AG10803 (cell line): ENCODE measurements around the gene RGS12.

Experiments used
- DNase-seq: peaks from one replicate; pipeline ENCODE4 v3.0.0; 2010; ENCODE audit warnings: low read depth
- H3K4me3 ChIP-seq: 2 replicates; pipeline ENCODE4 v1.5.1; 2011; ENCODE audit warnings: mild to moderate bottlenecking, low read length, control low read depth
- CTCF ChIP-seq: conservative IDR thresholded peaks from 2 replicates; pipeline ENCODE4 v1.5.1; 2011; ENCODE audit warnings: mild to moderate bottlenecking, low read length, control low read depth, inconsistent platforms

RGS12 gene

GRCh38 chr4:3292571-3293400 is at the start of gene RGS12:
Gene RGS12 (plus strand): TSS chr4:3293021. CDS start chr4:3316171, 23,150 bp downstream.
- no peak for TF ChIP-seq CTCF
- peak within 1 kb of the TSS; percentile 84 for H3K4me3 ChIP-seq
- peak; percentile 93 for DNase-seq

DNA sequence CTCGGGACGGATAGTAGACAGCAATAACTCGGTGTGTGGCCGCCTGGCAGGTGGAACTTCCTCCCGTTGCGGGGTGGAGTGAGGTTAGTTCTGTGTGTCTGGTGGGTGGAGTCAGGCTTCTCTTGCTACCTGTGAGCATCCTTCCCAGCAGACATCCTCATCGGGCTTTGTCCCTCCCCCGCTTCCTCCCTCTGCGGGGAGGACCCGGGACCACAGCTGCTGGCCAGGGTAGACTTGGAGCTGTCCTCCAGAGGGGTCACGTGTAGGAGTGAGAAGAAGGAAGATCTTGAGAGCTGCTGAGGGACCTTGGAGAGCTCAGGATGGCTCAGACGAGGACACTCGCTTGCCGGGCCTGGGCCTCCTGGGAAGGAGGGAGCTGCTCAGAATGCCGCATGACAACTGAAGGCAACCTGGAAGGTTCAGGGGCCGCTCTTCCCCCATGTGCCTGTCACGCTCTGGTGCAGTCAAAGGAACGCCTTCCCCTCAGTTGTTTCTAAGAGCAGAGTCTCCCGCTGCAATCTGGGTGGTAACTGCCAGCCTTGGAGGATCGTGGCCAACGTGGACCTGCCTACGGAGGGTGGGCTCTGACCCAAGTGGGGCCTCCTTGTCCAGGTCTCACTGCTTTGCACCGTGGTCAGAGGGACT is 49.6 kb upstream of the RGS12 start:
- no peak for DNase-seq
- TF ChIP-seq CTCF, result no peak
- H3K4me3 ChIP-seq, result no peak overlapping the region

- no peak for TF ChIP-seq CTCF
Measured at GRCh38 chr4:3244002-3244401, 48.8 kb upstream of the RGS12 start.

DNA sequence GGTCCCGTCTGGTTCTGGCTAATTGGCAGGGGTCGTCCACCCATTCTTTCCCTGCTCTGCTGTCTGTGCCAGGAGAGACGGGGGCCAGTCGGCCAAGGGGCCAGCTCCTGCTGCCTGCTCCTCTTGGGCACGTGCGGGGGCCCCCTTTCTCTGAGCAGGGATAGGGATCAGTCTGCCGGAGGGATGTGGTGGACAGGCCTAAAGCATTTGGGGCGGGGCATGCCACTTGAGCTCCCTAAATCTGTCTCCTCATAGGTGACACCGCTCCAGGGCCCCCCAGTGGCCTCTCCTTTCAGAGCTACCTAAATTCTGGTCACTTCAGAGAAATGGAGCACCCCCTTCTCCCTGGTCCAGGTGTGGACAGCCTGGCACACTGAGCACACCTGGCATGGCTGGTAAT is 48.1 kb upstream of the RGS12 start:
- no peak for DNase-seq
- TF ChIP-seq CTCF, result no peak
- H3K4me3 ChIP-seq, result no peak overlapping the region

More at GRCh38 chr4:3244002-3244401, 48.8 kb upstream of the RGS12 start:
- no peak overlapping the region for H3K4me3 ChIP-seq
- DNase-seq, result no peak

GRCh38 chr4:3245676-3246075 is 47.1 kb upstream of the RGS12 start:
- TF ChIP-seq CTCF, result no peak
- DNase-seq, result no peak
- H3K4me3 ChIP-seq, result no peak overlapping the region

DNA sequence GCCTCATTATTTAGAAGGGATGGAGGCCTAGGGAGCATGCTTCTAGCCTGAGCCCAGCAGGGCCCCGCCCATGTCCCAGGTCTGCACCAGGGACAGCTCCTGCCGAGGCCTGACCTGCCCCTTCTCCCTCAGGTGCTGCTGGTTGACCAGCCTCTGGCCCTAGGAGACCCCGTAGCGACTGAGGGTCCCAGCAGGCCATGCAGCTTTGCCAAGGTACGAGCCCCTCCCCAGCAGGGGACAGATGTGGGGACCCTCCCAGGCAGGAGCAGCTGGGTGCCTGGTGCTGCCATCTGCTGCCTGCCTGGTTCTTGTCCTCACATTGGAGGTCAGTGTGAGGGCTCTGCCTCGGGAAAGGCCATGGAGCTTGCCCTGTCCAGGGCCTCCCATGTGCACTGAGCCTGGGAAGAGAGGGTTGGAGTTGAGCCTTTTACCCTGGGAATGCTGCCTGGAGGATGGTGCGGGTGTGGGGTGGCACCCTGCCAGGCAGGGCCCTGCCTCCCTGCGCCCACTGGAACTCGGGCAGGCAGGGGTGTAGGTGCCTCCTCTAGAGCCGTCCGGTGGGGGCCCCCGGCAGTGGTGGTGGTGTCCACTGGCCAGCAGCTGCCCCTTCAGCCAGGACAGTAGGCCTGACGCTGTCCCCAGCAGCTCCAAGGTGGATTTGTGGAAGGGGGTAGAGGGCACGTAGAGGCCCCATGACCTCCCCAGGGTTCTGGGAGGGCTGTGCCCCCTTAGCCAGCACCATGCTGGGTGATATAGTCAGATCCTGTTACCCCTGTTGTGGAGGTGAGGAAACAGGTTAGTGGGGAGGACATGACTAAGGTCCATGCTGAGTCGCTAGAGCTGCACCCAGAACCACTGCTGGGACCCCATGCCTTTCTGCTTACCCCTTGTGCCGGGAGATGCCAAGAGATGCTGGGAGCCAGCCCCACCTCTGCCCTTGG is 46.1 kb upstream of the RGS12 start:
- TF ChIP-seq CTCF, result no peak
- no peak for DNase-seq
- H3K4me3 ChIP-seq, result no peak overlapping the region
